Fibroblast of pulmonary artery (primary cell): ENCODE measurements around the gene E2F7.
A peak's percentile ranks its signal among the peaks of the same experiment; 100 is the strongest.

Experiments used
- DNase-seq: peaks from one replicate; pipeline ENCODE4 v3.0.0-alpha.2; 2010; ENCODE audit warnings: low read depth
- H3K4me3 ChIP-seq: replicated peaks from 2 replicates; pipeline ENCODE4 v1.5.1; 2011; ENCODE audit warnings: low read depth, mild to moderate bottlenecking, control low read depth, low read length, moderate library complexity
- CTCF ChIP-seq: IDR thresholded peaks from 2 replicates; pipeline ENCODE4 v1.5.1; 2011; ENCODE audit warnings: mild to moderate bottlenecking, control low read depth, low read length, inconsistent platforms; ENCODE audit errors: missing control alignments

E2F7 gene

GRCh38 chr12:77053259-77053658, 12.1 kb downstream of the E2F7 start:
- no peak for TF ChIP-seq CTCF
- H3K4me3 ChIP-seq = no peak overlapping the region
- peak; percentile 28 for DNase-seq

- peak; percentile 87 for TF ChIP-seq CTCF
- no peak overlapping the region for H3K4me3 ChIP-seq
- peak; percentile 81 for DNase-seq
These were observed 15.5 kb downstream of the E2F7 start for GRCh38 chr12:77049767-77050353.

GRCh38 chr12:77047341-77048109, 17.8 kb downstream of the E2F7 start:
- no peak overlapping the region for H3K4me3 ChIP-seq
- no peak for DNase-seq
- TF ChIP-seq CTCF = no peak

GRCh38 chr12:77046468-77046867, 18.9 kb downstream of the E2F7 start:
- no peak for DNase-seq

GRCh38 chr12:77045183-77045582, 20.2 kb downstream of the E2F7 start:
- no peak for DNase-seq
- no peak for TF ChIP-seq CTCF
- H3K4me3 ChIP-seq = no peak overlapping the region

More at GRCh38 chr12:77046468-77046867, 18.9 kb downstream of the E2F7 start:
- TF ChIP-seq CTCF = no peak
- no peak overlapping the region for H3K4me3 ChIP-seq

- no peak for TF ChIP-seq CTCF
- no peak overlapping the region for H3K4me3 ChIP-seq
- DNase-seq = no peak
These were observed 20.6 kb downstream of the E2F7 start for GRCh38 chr12:77044721-77045120.
